Globus pallidus (tissue), 1 donor: ENCODE results near the gene ASB15.

Experiments
- DNase-seq: peaks from one replicate; pipeline ENCODE4 v3.0.0-alpha.2; 2015; ENCODE audit warnings: low spot score

ASB15 gene

GRCh38 chr7:123637203-123637602 lies 35.6 kb downstream of the ASB15 start:
- DNase-seq, result no peak

GRCh38 chr7:123637878-123638277 lies 36.3 kb downstream of the ASB15 start:
- no peak for DNase-seq

- DNase-seq, result no peak
Observed at GRCh38 chr7:123639631-123640030, 38.0 kb downstream of the ASB15 start.

GRCh38 chr7:123640583-123640982 lies 39.0 kb downstream of the ASB15 start:
- DNase-seq, result no peak

GRCh38 chr7:123641901-123642300 lies 40.3 kb downstream of the ASB15 start:
- no peak for DNase-seq

- DNase-seq, result no peak
Observed at GRCh38 chr7:123643495-123644441, 42.1 kb downstream of the ASB15 start.

GRCh38 chr7:123645516-123645915 lies 43.9 kb downstream of the ASB15 start:
- no peak for DNase-seq

GRCh38 chr7:123647106-123647730 lies 45.6 kb downstream of the ASB15 start:
- no peak for DNase-seq

GRCh38 chr7:123649964-123650363 lies 48.3 kb downstream of the ASB15 start:
- DNase-seq, result no peak

GRCh38 chr7:123650595-123650994 lies 49.0 kb downstream of the ASB15 start:
- no peak for DNase-seq

- DNase-seq, result no peak
Observed at GRCh38 chr7:123652406-123652805, 50.8 kb downstream of the ASB15 start.

- DNase-seq, result no peak
Observed at GRCh38 chr7:123653162-123653561, 51.5 kb downstream of the ASB15 start.

- DNase-seq, result no peak
Observed at GRCh38 chr7:123655614-123656013, 54.0 kb downstream of the ASB15 start, which contains the start of gene LMOD2. Gene LMOD2, plus strand, starts transcription at chr7:123655866. Its CDS starts 98 bp downstream, at chr7:123655964.

GRCh38 chr7:123656544-123657303 lies 55.1 kb downstream of the ASB15 start:
- DNase-seq, result no peak

GRCh38 chr7:123657304-123657685 lies 55.7 kb downstream of the ASB15 start:
- no peak for DNase-seq

- no peak for DNase-seq
Observed at GRCh38 chr7:123658023-123658422, 56.4 kb downstream of the ASB15 start.

GRCh38 chr7:123660514-123661354 lies 59.1 kb downstream of the ASB15 start:
- DNase-seq, result no peak

- DNase-seq, result no peak
Observed at GRCh38 chr7:123661765-123662164, 60.1 kb downstream of the ASB15 start.

- no peak for DNase-seq
Observed at GRCh38 chr7:123662293-123662692, 60.7 kb downstream of the ASB15 start.

GRCh38 chr7:123662755-123663154 lies 61.1 kb downstream of the ASB15 start:
- no peak for DNase-seq

- no peak for DNase-seq
Observed at GRCh38 chr7:123663200-123663599, 61.6 kb downstream of the ASB15 start.

- no peak for DNase-seq
Observed at GRCh38 chr7:123665157-123665556, 63.5 kb downstream of the ASB15 start.
